Transverse colon (tissue), 4 donors: ENCODE data around the gene NANS. TPM values are rescaled to one million over a fixed set of nuclear protein-coding genes. Genes with fewer than 3 reads are reported as not detected.
"Not testable (repeated sequence)": the region's sequence is repeated elsewhere in the genome, so short reads cannot be mapped to it uniquely, and the experiment has no call there.

Source experiments
- DNase-seq: peaks from one replicate; pipeline ENCODE4 v3.0.0-alpha.2; 2019
- H3K27ac ChIP-seq, 4 donors: fragments of 200-600 bp; sonication (generic); 2 replicates each; pipeline ENCODE4 v1.5.1; 2016 to 2018; ENCODE audit warnings: inconsistent platforms in 4 of 4
- H3K27me3 ChIP-seq: fragments of 200-600 bp; sonication (generic); 2 replicates; pipeline ENCODE4 v1.5.1; 2017; ENCODE audit warnings: inconsistent platforms
- H3K36me3 ChIP-seq, 4 donors: fragments of 200-600 bp; sonication (generic); 2 replicates each; pipeline ENCODE4 v1.5.1; 2017 to 2019; ENCODE audit warnings: inconsistent platforms in 4 of 4
- H3K4me1 ChIP-seq, 4 donors: fragments of 200-600 bp; sonication (generic); 2 replicates each; pipeline ENCODE4 v1.5.1; 2017 to 2020; ENCODE audit warnings: inconsistent platforms in 4 of 4
- H3K4me3 ChIP-seq, 4 donors: fragments of 200-600 bp; sonication (generic); 1 replicate in 1 of 4; 2 replicates in 3 of 4; pipeline versions ENCODE4 v1.5.1 to v1.6.1; 2017 to 2019; ENCODE audit warnings: inconsistent platforms in 4 of 4
- H3K9me3 ChIP-seq, 2 donors: fragments of 200-600 bp; sonication (generic); 2 replicates each; pipeline ENCODE4 v1.5.1; 2017 to 2019; ENCODE audit warnings: inconsistent platforms in 2 of 2
- CTCF ChIP-seq, 5 experiments: fragments of 200-600 bp in 3 of 5; fragments of 450-650 bp in 2 of 5; sonication (generic) in 3 of 5; IDR thresholded peaks; 1 replicate in 2 of 5; 2 replicates in 3 of 5; pipeline ENCODE4 v1.5.1; 2016 to 2017; ENCODE audit warnings: antibody characterized with exemption in 5 of 5, inconsistent platforms in 3 of 5, mild to moderate bottlenecking in 2 of 5, moderate library complexity in 1 of 5
- EP300 ChIP-seq: sonication (generic); formaldehyde crosslinking; IDR thresholded peaks from one replicate; pipeline ENCODE4 v1.6.1; 2017; ENCODE audit warnings: antibody characterized with exemption, low read depth
- POLR2A ChIP-seq: fragments of 450-650 bp; IDR thresholded peaks from one replicate; pipeline ENCODE4 v1.6.1; 2016; ENCODE audit warnings: antibody characterized with exemption, mild to moderate bottlenecking, moderate library complexity
- POLR2AphosphoS5 ChIP-seq, 3 donors: sonication (generic); formaldehyde crosslinking; IDR thresholded peaks; one replicate each; pipeline ENCODE4 v1.6.1; 2016; ENCODE audit warnings: antibody characterized with exemption in 3 of 3
- WGBS, 2 donors: methylation state at CpG; one replicate each; pipeline ENCODE4 v1.1.5; 2018; ENCODE audit warnings: low coverage in 1 of 2; 5-methylcytosine and 5-hydroxymethylcytosine counted together
- in situ Hi-C, 4 donors: fragments of 200-750 bp; cut with MboI; loops; one replicate each; pipeline versions ENCODE4 v1.15.0 to v1.15.1; 2017; ENCODE audit warnings: low sequenced_read_pairs in 3 of 4, low pct_ligation_motif_present in 1 of 4, low pct_unique_long_range_greater_than_20kb in 1 of 4
- intact Hi-C: fragments of 100-400 bp; cut with DNase I; formaldehyde crosslinking; loops from one replicate; pipeline ENCODE4 v1.15.1; 2023; ENCODE audit warnings: low total_unique reads
- small RNA-seq, 4 donors: library from RNA; depleted of rRNA; stranded (forward); fragments of <200 nt; gene quantifications; one replicate each; pipeline ENCODE3, GENCODE V24; 2016
- total RNA-seq, 4 donors: library from RNA; depleted of rRNA; stranded (reverse); fragments of >200 nt; gene quantifications; one replicate each; pipeline ENCODE4 v1.1.0, GENCODE V29; 2016

Gene NANS
- total RNA-seq, 4 donors from 2014 or later = 86.6 to 319 (median 269) TPM

GRCh38 chr9:98128316-98128715, 71.8 kb downstream of the NANS start:
- intact Hi-C loops (no loop called here), in situ Hi-C loops (no loop called here)
- Histone ChIP-seq H3K27ac (no peak overlapping the region), H3K36me3 (no peaks in the 10 kb centered on the region), H3K9me3 (no peaks in the 10 kb centered on the region), H3K4me1 (no peaks in the 10 kb centered on the region), H3K27me3 (no peaks in the 10 kb centered on the region), H3K4me3 (no peak overlapping the region)
- DNase-seq = no peak
- TF ChIP-seq CTCF (IDR thresholded peaks at IDR 0.05) (no peak), POLR2A (no peak), POLR2AphosphoS5 (IDR thresholded peaks at IDR 0.05) (no peak), EP300 (no peak)
- WGBS, 2 donors = 99 to 100% methylated on average over 1 to 16 of the region's 16 CpGs

GRCh38 chr9:98129451-98129881, 72.9 kb downstream of the NANS start:
- H3K27me3 ChIP-seq = no peaks in the 10 kb centered on the region
- no peak overlapping the region for H3K4me3 ChIP-seq
- no peaks in the 10 kb centered on the region for H3K36me3 ChIP-seq
- WGBS, 2 donors = 33 to 86% methylated on average over 1 to 10 of the region's 10 CpGs
- no peak overlapping the region for H3K27ac ChIP-seq
- no peaks in the 10 kb centered on the region for H3K9me3 ChIP-seq
- no peak for TF ChIP-seq POLR2A
- TF ChIP-seq EP300 = no peak
- in situ Hi-C loops = no loop called here
- no peaks in the 10 kb centered on the region for H3K4me1 ChIP-seq
- peak; percentile 31 for DNase-seq
- intact Hi-C loops = no loop called here

GRCh38 chr9:98130060-98130459, 73.5 kb downstream of the NANS start:
- DNase-seq = peak; percentile 1
- 83 to 92% methylated on average over 4 of the region's 4 CpGs for WGBS, 2 donors
- H3K4me3 ChIP-seq, H3K27ac ChIP-seq, in situ Hi-C loops, H3K36me3 ChIP-seq, H3K4me1 ChIP-seq, intact Hi-C loops, H3K27me3 ChIP-seq, H3K9me3 ChIP-seq: not testable (repeated sequence)

- peak; percentile 5 for DNase-seq
- H3K4me3 ChIP-seq = no peak overlapping the region
- no peaks in the 10 kb centered on the region for H3K36me3 ChIP-seq
- 87% methylated on average over 13 of the region's 13 CpGs; no CpG with 5 or more reads in 1 of the 2 donors for WGBS, 2 donors
- intact Hi-C loops = no loop called here
- in situ Hi-C loops = no loop called here
- TF ChIP-seq CTCF (IDR thresholded peaks at IDR 0.05) (no peak), POLR2A (no peak), POLR2AphosphoS5 (IDR thresholded peaks at IDR 0.05) (no peak), EP300 (no peak)
- H3K9me3 ChIP-seq = no peaks in the 10 kb centered on the region
- H3K4me1 ChIP-seq = no peaks in the 10 kb centered on the region
- no peaks in the 10 kb centered on the region for H3K27me3 ChIP-seq
- H3K27ac ChIP-seq = no peak overlapping the region
These were observed 74.2 kb downstream of the NANS start for GRCh38 chr9:98130576-98131228.

- no peak for DNase-seq
- Histone ChIP-seq H3K36me3 (no peaks in the 10 kb centered on the region), H3K4me3 (no peak overlapping the region), H3K27me3 (no peaks in the 10 kb centered on the region), H3K27ac (no peak overlapping the region), H3K9me3 (no peaks in the 10 kb centered on the region), H3K4me1 (no peaks in the 10 kb centered on the region)
- 96% methylated on average over 9 of the region's 9 CpGs; no CpG with 5 or more reads in 1 of the 2 donors for WGBS, 2 donors
- in situ Hi-C loops (no loop called here), intact Hi-C loops (no loop called here)
- no peak for TF ChIP-seq POLR2AphosphoS5 (IDR thresholded peaks at IDR 0.05)
- no peak for TF ChIP-seq CTCF (IDR thresholded peaks at IDR 0.05)
- no peak for TF ChIP-seq POLR2A
- no peak for TF ChIP-seq EP300
These were observed 75.6 kb downstream of the NANS start for GRCh38 chr9:98132158-98132557.

Small RNA genes lying within 50 kb of the gene (small RNA-seq; reads per million reads assigned to genes)
- 0 reads per million in 4 donors for gene RF00017
- gene RNU6-918P = 0 reads per million in 4 donors

Other genes with a start within 250 kb of the NANS start
- gene FOXE1, start 203.5 kb upstream of the NANS start, total RNA-seq = not detected
- gene TRMO, start 134.2 kb upstream of the NANS start, total RNA-seq = 10 to 100 TPM; 25.6 to 37.8 (median 31.1) TPM
- not detected for gene HEMGN, start 118.6 kb upstream of the NANS start, total RNA-seq
- gene ANP32B, start 73.4 kb upstream of the NANS start, total RNA-seq = 10 to 100 TPM; 37.4 to 65.6 (median 43.0) TPM
- gene TRIM14, start 62.5 kb downstream of the NANS start, total RNA-seq = 10 to 100 TPM; 28.7 to 58.7 (median 53.8) TPM
- 10 to 100 TPM in 3 of 4 donors, 1 to 10 TPM in 1; 10.0 to 59.1 (median 47.1) TPM for gene CORO2A, start 135.9 kb downstream of the NANS start, total RNA-seq
- gene TBC1D2, start 198.9 kb downstream of the NANS start, total RNA-seq = 100 to 1,000 TPM in 1 of 4 donors, 10 to 100 TPM in 3; 37.7 to 109 (median 55.8) TPM